WTC11 (cell line): ENCODE data around the gene TENT4B.

Experiments
- JUN ChIP-seq: sonication (generic); formaldehyde crosslinking; IDR thresholded peaks from 2 replicates; pipeline ENCODE4 v1.8.0; 2023; ENCODE audit warnings: mild to moderate bottlenecking, missing genetic modification reagents
- NR1H2 ChIP-seq: sonication (generic); formaldehyde crosslinking; IDR thresholded peaks from 2 replicates; pipeline ENCODE4 v1.9.0; 2021; ENCODE audit warnings: mild to moderate bottlenecking, moderate library complexity, missing genetic modification reagents
- TF ChIP-seq, protein P1 (sequence below): sonication (generic); formaldehyde crosslinking; conservative IDR thresholded peaks from 2 replicates; pipeline ENCODE4 v1.8.1; 2022; ENCODE audit warnings: mild to moderate bottlenecking, missing genetic modification reagents
- TF ChIP-seq, protein P2 (sequence below): fragments of 250-450 bp; sonication (Bioruptor Pico); IDR thresholded peaks from 2 replicates; pipeline ENCODE4 v1.9.0; 2021; ENCODE audit warnings: mild to moderate bottlenecking

DNA sequence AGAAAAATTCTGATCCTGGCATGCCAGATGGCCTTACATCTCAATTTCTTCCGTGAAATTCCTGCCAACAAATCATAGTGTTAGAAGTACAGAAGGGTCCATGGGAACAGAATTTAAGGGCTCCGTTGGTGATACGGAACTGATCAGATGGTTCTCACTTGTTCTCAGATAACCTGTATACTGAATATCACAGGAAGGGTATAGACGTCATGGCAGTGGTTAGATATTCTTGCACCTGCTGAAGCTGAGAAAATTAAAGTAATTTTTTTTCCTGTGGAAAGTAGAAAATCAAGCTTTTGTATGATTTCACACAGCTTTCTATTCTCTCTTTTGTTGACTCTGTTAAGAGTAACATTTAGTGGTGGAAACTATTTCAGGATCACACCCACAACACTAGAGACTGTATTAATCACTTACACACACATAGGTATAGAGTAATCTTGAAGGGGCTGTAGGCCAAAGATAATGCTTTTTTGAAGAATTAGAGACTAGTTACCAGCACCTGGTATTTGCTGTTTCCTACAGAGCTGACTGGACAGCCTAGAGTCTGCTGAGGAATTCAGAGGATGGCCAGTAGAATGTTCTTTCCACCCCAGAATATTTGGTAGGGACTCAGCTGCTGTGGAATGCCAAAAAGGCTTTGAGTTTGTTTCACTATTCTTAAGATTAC, 7.5 kb downstream of the TENT4B start:
- TF ChIP-seq, protein P1, sequence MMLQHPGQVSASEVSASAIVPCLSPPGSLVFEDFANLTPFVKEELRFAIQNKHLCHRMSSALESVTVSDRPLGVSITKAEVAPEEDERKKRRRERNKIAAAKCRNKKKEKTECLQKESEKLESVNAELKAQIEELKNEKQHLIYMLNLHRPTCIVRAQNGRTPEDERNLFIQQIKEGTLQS: no peak
- TF ChIP-seq JUN (CRISPR knock-in tag): no peak
- TF ChIP-seq, protein P2, sequence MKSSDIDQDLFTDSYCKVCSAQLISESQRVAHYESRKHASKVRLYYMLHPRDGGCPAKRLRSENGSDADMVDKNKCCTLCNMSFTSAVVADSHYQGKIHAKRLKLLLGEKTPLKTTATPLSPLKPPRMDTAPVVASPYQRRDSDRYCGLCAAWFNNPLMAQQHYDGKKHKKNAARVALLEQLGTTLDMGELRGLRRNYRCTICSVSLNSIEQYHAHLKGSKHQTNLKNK: no peak
- no peak for TF ChIP-seq NR1H2 (CRISPR knock-in tag)
